Measurements from ENCODE around the gene P2RX1. TPM values are rescaled to one million over a fixed set of nuclear protein-coding genes. Genes with fewer than 3 reads are reported as not detected.

Gene P2RX1
- total and polyA plus RNA-seq, 2 experiments from 2014 or later, result 0.31 to 2.2 TPM

- no peaks in the 10 kb centered on the region; the same call in 2 of the 3 replicates for H3K4me1 Mint-ChIP-seq
- Histone ChIP-seq H3K9me2 (ENCODE audit: insufficient read depth) (no peaks in the 10 kb centered on the region), H3K4me3 (no peak overlapping the region), H3K27me3 (ENCODE audit: insufficient read depth) (no peaks in the 10 kb centered on the region), H4K20me1 (replicated peaks; ENCODE audit: insufficient read depth) (no peaks in the 10 kb centered on the region; the same call in 1 of the 2 replicates), H2AFZ (no peak overlapping the region), H3F3A (replicated peaks; ENCODE audit: low read depth) (no peaks in the 10 kb centered on the region), H3K4me2 (no peak overlapping the region), H3K4me1 (ENCODE audit: insufficient read depth) (no peaks in the 10 kb centered on the region), H3K36me3 (ENCODE audit: insufficient read depth) (0 out of 2 replicates have a peak, but pooled peaks cover 3% of the 10 kb centered on the region), H3K27ac (ENCODE audit: low read depth) (no peak overlapping the region), H3K79me2 (replicated peaks; ENCODE audit: insufficient read depth) (no peaks in the 10 kb centered on the region)
- H3K4me3 Mint-ChIP-seq, result no peak overlapping the region
- H3K36me3 Mint-ChIP-seq (ENCODE audit: low read depth), result peaks cover 8% of the 10 kb centered on the region; the same call in 1 of the 3 replicates
- H3K27me3 Mint-ChIP-seq (ENCODE audit: insufficient read depth, low read depth, poor library complexity), result peaks cover 10% of the 10 kb centered on the region
- DNase-seq (ENCODE audit: low spot score), result no peak
- TF ChIP-seq, protein P1, sequence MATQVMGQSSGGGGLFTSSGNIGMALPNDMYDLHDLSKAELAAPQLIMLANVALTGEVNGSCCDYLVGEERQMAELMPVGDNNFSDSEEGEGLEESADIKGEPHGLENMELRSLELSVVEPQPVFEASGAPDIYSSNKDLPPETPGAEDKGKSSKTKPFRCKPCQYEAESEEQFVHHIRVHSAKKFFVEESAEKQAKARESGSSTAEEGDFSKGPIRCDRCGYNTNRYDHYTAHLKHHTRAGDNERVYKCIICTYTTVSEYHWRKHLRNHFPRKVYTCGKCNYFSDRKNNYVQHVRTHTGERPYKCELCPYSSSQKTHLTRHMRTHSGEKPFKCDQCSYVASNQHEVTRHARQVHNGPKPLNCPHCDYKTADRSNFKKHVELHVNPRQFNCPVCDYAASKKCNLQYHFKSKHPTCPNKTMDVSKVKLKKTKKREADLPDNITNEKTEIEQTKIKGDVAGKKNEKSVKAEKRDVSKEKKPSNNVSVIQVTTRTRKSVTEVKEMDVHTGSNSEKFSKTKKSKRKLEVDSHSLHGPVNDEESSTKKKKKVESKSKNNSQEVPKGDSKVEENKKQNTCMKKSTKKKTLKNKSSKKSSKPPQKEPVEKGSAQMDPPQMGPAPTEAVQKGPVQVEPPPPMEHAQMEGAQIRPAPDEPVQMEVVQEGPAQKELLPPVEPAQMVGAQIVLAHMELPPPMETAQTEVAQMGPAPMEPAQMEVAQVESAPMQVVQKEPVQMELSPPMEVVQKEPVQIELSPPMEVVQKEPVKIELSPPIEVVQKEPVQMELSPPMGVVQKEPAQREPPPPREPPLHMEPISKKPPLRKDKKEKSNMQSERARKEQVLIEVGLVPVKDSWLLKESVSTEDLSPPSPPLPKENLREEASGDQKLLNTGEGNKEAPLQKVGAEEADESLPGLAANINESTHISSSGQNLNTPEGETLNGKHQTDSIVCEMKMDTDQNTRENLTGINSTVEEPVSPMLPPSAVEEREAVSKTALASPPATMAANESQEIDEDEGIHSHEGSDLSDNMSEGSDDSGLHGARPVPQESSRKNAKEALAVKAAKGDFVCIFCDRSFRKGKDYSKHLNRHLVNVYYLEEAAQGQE (IDR thresholded peaks at IDR 0.05; ENCODE audit: unreplicated experiment), result no peak
- TF ChIP-seq EZH2 (IDR thresholded peaks at IDR 0.05; ENCODE audit: low read depth, unreplicated experiment) (no peak), STAT1 (IDR thresholded peaks at IDR 0.05; ENCODE audit: unreplicated experiment) (no peak), POLR2AphosphoS5 (IDR thresholded peaks at IDR 0.05; ENCODE audit: low read depth) (no peak), CTCF (conservative IDR thresholded peaks at IDR 0.05; ENCODE audit: low read depth in 2 of 2) (no peak), ZNF331 (CRISPR knock-in tag; IDR thresholded peaks at IDR 0.05; ENCODE audit: low read depth) (no peak), CREB1 (CRISPR knock-in tag; IDR thresholded peaks at IDR 0.05; ENCODE audit: low read depth) (no peak), EZH2phosphoT487 (IDR thresholded peaks at IDR 0.05; ENCODE audit: unreplicated experiment) (no peak), ZNF462 (CRISPR knock-in tag; IDR thresholded peaks at IDR 0.05) (no peak), NANOG (IDR thresholded peaks at IDR 0.05; ENCODE audit: borderline replicate concordance) (no peak), JUNB (IDR thresholded peaks at IDR 0.05; ENCODE audit: unreplicated experiment) (no peak)
- TF ChIP-seq, protein P2, sequence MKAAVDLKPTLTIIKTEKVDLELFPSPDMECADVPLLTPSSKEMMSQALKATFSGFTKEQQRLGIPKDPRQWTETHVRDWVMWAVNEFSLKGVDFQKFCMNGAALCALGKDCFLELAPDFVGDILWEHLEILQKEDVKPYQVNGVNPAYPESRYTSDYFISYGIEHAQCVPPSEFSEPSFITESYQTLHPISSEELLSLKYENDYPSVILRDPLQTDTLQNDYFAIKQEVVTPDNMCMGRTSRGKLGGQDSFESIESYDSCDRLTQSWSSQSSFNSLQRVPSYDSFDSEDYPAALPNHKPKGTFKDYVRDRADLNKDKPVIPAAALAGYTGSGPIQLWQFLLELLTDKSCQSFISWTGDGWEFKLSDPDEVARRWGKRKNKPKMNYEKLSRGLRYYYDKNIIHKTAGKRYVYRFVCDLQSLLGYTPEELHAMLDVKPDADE (IDR thresholded peaks at IDR 0.05), result no peak
- H3K27ac Mint-ChIP-seq, result no peak overlapping the region
- no peaks in the 10 kb centered on the region for H3K9me3 Mint-ChIP-seq
- ATAC-seq, result no peak
Measured at GRCh38 chr17:3880983-3881382, 35.3 kb downstream of the P2RX1 start.
